ENCODE data around the gene CALCA. TPM values are rescaled to one million over a fixed set of nuclear protein-coding genes. Genes with fewer than 3 reads are reported as not detected.
A peak's percentile ranks its signal among the peaks of the same experiment; 100 is the strongest.
"Not testable (repeated sequence)": the region's sequence is repeated elsewhere in the genome, so short reads cannot be mapped to it uniquely, and the experiment has no call there.

CALCA gene, protein sequence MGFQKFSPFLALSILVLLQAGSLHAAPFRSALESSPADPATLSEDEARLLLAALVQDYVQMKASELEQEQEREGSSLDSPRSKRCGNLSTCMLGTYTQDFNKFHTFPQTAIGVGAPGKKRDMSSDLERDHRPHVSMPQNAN
- not detected for total RNA-seq

DNA sequence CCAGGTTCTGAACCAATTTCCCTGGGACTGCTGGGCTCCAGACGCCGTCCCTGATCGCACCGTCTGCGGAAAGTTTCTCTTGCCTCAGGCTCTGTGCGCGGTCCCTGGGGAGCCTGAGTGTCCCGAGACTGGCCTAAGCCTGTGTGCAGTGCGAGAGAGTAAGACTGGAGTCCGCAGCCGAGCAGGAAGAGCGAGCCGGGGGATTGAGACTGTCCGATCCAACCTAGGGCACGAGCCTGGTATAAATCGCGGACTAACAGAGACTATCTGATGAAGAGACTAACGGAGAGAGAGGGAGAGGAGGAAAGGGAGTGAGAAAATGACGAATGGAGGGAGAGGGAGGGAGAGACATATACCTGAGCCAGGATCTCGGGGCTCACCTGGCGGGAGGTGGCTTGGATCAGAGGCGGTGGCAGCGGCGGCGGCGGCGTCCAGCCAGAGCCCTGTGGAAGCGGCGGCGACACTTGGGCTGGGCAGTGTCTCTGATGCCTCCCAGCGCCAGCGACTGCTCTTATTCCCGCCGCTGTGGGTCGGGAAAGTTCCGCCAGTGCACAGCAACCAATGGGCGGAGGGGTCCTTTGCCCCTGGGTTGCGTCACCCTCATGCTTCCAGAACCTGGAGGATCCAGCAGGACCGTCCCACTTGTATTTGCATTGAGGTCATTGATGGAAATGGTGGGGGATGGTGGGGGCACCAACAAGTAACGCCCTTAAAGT, at the start of gene CALCA:
Gene CALCA (minus strand): TSS at position 487 of the 716 bp plus-strand sequence. CDS start 1,159 bp downstream, outside the sequence.
- H3K9me3 Mint-ChIP-seq = no peaks in the 10 kb centered on the region
- peaks cover 73% of the 10 kb centered on the region for H3K27me3 Mint-ChIP-seq (ENCODE audit: low read depth)
- no peaks in the 10 kb centered on the region for H3K36me3 Mint-ChIP-seq (ENCODE audit: insufficient read depth)
- H3K4me1 Mint-ChIP-seq (ENCODE audit: low read depth) = peaks cover 31% of the 10 kb centered on the region
- no peak for DNase-seq
- ATAC-seq = no peak
- H3K4me3 Mint-ChIP-seq = peak within 1 kb of the TSS; percentile 73

DNA sequence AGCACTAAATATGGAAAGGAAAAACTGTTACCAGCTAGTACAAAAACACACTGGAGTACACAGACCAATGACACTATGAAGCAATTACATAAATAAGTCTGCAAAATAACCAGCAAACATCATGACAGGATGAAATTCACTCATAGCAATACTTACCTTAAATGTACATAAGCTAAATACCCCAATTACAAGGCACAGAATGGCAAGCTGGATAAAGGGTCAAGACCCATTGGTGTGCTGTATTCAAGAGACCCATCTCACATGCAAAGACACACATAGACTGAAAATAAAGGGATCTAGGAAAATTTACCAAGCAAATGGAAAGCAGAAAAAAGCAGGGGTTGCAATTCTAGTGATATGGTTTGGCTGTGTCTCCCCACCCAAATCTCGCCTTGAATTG, 44.0 kb upstream of the CALCA start:
- Mint-ChIP-seq H3K9me3 (peaks cover 34% of the 10 kb centered on the region), H3K4me1 (ENCODE audit: low read depth) (no peaks in the 10 kb centered on the region), H3K27me3 (ENCODE audit: low read depth) (peaks cover 20% of the 10 kb centered on the region), H3K36me3 (ENCODE audit: insufficient read depth) (peaks cover 2% of the 10 kb centered on the region), H3K4me3 (no peak overlapping the region)
- DNase-seq (no peak), ATAC-seq (no peak)

DNA sequence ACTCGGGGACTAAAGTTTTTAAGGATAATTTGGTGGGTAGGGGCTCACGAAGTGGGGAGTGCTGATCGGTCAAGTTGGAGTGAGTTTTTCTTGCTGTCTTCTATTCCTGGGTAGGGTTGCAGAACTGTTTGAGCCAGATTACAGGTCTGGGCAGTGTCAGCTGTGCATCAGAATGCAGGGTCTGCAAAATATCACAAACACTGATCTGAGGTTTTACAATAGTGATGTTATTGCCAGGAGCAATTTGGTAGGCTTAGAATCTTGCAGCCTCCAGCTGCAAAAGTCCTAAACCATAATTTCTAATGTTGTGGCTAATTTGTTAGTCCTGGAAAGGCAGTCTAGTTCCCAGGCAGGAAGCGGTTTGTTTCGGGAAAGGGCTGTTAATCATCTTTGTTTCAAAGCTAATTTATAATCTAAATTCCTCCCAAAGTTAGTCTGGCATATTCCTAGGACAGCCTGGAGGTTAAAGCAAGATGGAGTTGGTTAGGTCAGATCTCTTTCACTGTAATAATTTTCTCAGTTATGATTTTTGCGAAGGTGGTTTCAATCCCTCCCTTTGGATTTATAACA, 39.7 kb upstream of the CALCA start:
- Mint-ChIP-seq H3K36me3 (ENCODE audit: insufficient read depth) (no peaks in the 10 kb centered on the region), H3K4me3 (no peak overlapping the region), H3K27me3 (ENCODE audit: low read depth) (peaks cover 19% of the 10 kb centered on the region), H3K4me1 (ENCODE audit: low read depth) (no peaks in the 10 kb centered on the region), H3K9me3 (peaks cover 16% of the 10 kb centered on the region)
- no peak for DNase-seq
- ATAC-seq = no peak

DNA sequence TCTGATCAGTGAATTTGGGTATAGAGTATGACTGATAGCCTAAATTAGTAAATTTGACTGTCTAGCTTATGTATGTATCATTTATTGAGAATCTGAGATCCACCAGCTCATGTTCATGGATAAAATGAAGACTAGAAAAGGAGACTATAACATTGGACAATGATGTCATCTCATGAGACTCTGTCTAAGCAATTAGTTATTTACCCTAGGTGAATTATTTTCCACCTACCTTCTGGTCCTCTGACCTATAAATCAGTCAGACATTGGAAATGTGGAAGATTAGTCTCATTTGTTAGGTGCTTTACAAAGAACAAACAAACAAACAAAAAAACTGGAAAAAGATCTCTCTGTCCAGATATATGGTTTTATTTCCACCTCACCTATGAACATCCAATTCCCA, 38.7 kb upstream of the CALCA start:
- peaks cover 17% of the 10 kb centered on the region for H3K27me3 Mint-ChIP-seq (ENCODE audit: low read depth)
- no peak overlapping the region for H3K4me3 Mint-ChIP-seq
- H3K36me3 Mint-ChIP-seq (ENCODE audit: insufficient read depth) = no peaks in the 10 kb centered on the region
- peaks cover 7% of the 10 kb centered on the region for H3K9me3 Mint-ChIP-seq
- DNase-seq (no peak), ATAC-seq (no peak)
- no peaks in the 10 kb centered on the region for H3K4me1 Mint-ChIP-seq (ENCODE audit: low read depth)

DNA sequence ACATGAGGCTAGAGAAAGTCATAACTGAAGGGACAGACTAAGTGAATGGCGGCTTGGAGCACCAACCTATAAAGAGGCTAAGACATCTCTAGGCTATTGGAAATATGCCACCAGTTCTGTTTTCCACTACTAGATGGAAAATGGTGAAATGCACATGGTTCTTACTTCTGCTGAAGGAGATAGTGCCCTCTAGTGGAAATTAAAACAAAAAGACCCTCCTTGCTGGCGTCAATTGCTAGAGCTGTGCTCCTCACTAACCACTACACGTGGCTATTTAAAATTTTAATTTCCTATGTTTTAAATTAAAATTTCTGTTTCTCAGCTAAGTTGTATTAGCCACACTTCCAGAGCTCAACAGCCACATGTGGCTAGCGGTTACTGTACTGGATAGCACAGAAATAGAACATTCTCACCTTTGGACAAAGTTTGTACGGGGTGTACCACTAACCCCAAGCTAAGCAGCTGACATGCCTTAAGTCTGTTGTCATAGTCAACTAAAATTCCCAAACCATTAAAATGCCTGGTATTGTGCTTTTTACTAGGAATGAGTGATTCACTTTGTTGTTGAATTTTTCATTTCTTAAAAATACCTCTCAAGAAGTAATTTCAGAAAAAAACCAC, 34.1 kb upstream of the CALCA start:
- peak; percentile 52 to 63 for ATAC-seq
- Mint-ChIP-seq H3K36me3 (ENCODE audit: insufficient read depth) (no peaks in the 10 kb centered on the region), H3K4me3 (no peak overlapping the region), H3K4me1 (ENCODE audit: low read depth) (no peaks in the 10 kb centered on the region), H3K27me3 (ENCODE audit: low read depth) (peaks cover 30% of the 10 kb centered on the region), H3K9me3 (no peaks in the 10 kb centered on the region)
- DNase-seq = no peak

DNA sequence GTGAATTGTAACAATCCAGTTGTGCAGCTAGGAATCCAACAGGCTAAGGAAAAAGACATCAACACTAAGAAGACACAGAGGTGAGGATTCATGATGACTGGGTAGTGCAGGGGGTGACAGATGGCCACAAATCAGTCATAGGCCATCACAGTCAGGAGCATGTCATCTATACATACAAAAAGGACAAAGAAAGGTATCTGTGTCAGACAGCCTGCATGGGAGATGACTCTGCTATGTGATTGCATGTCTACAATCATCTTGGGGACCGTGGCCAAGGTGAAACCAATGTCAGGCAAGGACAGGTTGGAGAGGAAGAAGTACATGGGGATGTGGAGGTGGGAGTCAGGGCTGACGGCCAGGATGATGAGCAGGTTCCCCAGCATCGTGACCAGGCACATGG, 16.0 kb upstream of the CALCA start:
- H3K4me1 Mint-ChIP-seq (ENCODE audit: low read depth); ATAC-seq; H3K4me3 Mint-ChIP-seq; DNase-seq; H3K9me3 Mint-ChIP-seq; H3K36me3 Mint-ChIP-seq (ENCODE audit: insufficient read depth): not testable (repeated sequence)
- H3K27me3 Mint-ChIP-seq (ENCODE audit: low read depth) = peaks cover 32% of the 10 kb centered on the region

DNA sequence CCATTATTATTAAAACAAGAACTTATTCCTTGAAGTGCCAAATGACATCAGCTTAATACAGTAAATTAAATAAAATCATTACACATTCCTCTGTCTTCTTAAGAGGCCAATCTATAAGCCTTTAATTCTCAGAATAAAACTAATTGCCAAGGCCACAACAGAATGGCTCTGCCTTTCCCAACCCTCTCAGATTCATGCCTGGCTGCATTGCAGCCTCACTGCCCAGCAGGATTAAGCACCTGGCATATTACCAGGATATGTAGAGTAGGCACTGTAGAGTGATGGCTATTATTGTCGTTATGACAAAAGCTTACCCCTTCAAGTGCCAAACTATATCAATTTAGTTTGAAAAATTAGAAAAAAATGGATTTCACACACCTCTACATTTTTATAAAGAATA, 9.4 kb upstream of the CALCA start:
- no peak for ATAC-seq
- no peaks in the 10 kb centered on the region for H3K4me1 Mint-ChIP-seq (ENCODE audit: low read depth)
- no peaks in the 10 kb centered on the region for H3K36me3 Mint-ChIP-seq (ENCODE audit: insufficient read depth)
- H3K9me3 Mint-ChIP-seq = no peaks in the 10 kb centered on the region
- no peak for DNase-seq
- no peak overlapping the region for H3K4me3 Mint-ChIP-seq
- H3K27me3 Mint-ChIP-seq (ENCODE audit: low read depth) = peaks cover 28% of the 10 kb centered on the region

DNA sequence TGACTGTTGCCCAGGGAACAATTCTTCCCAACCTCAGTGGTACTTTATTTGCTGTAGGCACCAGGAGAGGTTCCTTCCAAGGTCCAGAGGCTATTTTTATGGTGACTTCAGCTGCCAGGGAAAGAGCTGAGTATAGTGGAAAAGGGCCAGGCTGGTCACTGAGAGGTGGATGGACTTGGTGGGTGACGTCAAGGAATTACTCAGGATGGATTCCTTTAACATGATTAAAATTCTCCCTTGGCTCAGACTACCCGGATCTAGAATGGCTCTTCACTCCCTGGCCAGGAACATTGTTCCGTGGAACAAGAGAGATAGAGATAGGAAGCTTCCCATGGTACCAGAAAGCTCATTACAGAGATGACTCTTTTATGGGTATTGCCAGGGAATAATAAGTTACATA, 8.7 kb upstream of the CALCA start:
- DNase-seq (no peak), ATAC-seq (no peak)
- H3K4me1 Mint-ChIP-seq (ENCODE audit: low read depth) = peaks cover 2% of the 10 kb centered on the region
- peaks cover 32% of the 10 kb centered on the region for H3K27me3 Mint-ChIP-seq (ENCODE audit: low read depth)
- no peak overlapping the region for H3K4me3 Mint-ChIP-seq
- no peaks in the 10 kb centered on the region for H3K9me3 Mint-ChIP-seq
- no peaks in the 10 kb centered on the region for H3K36me3 Mint-ChIP-seq (ENCODE audit: insufficient read depth)

DNA sequence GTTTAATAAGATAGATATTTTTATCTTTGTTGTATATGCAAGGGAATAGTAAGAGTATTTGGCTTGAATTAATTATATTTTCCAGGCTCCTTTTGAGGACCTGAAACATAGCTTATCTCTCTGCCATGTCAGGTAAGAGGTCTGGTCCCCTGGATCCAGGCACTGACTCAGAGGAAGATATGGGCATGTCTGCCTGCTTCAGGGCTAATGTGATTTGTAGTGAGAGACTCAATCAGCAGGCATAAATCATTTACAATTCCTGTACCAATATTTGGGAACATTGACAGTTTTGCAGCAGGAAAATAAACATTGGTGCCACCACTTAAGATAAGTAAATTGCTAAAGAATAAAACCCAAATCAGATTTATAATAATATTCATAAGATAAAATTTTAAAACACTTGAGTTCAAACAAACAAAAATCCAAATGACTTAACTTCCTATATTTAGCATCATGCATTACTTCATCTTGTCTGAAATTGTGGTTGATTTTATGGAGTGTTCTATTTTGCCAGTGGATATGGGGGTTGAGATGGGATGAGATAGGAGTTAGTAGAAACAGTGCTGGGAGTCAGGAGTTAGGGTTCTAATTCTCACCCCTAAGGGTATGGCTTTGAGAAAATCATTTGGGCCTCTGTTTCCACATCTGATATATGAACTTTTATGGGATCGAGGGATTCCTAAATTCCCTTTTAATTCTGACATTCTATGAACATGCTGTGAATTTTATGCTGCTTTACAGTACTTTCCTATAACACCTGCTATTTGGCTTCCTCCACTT, 5.1 kb upstream of the CALCA start:
- H3K27me3 Mint-ChIP-seq (ENCODE audit: low read depth) = peaks cover 59% of the 10 kb centered on the region
- DNase-seq (no peak), ATAC-seq (no peak)
- H3K9me3 Mint-ChIP-seq = no peaks in the 10 kb centered on the region
- H3K4me3 Mint-ChIP-seq = no peak overlapping the region
- H3K4me1 Mint-ChIP-seq (ENCODE audit: low read depth) = peaks cover 27% of the 10 kb centered on the region
- no peaks in the 10 kb centered on the region for H3K36me3 Mint-ChIP-seq (ENCODE audit: insufficient read depth)

DNA sequence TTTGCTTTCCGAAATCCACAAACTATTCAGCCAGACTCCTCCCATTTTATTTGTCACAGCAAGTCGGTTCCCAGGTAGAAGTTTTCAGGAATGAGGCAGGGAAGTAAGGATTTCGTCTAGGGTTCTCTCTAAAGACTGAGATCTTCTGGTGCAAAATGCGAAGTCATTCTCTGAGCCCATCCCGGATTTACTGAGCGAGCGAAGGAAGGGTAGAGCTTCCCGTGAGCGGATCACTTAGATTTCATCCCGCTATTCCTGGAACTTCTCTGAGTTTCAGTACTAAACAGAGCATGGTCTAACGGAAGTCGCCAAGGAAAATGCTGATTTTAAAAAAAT, 3.1 kb upstream of the CALCA start:
- H3K4me3 Mint-ChIP-seq = peak overlapping the region; percentile 7
- ATAC-seq (no peak), DNase-seq (no peak)
- H3K27me3 Mint-ChIP-seq (ENCODE audit: low read depth) = peaks cover 67% of the 10 kb centered on the region
- H3K4me1 Mint-ChIP-seq (ENCODE audit: low read depth) = peaks cover 31% of the 10 kb centered on the region
- H3K9me3 Mint-ChIP-seq = no peaks in the 10 kb centered on the region
- no peaks in the 10 kb centered on the region for H3K36me3 Mint-ChIP-seq (ENCODE audit: insufficient read depth)

DNA sequence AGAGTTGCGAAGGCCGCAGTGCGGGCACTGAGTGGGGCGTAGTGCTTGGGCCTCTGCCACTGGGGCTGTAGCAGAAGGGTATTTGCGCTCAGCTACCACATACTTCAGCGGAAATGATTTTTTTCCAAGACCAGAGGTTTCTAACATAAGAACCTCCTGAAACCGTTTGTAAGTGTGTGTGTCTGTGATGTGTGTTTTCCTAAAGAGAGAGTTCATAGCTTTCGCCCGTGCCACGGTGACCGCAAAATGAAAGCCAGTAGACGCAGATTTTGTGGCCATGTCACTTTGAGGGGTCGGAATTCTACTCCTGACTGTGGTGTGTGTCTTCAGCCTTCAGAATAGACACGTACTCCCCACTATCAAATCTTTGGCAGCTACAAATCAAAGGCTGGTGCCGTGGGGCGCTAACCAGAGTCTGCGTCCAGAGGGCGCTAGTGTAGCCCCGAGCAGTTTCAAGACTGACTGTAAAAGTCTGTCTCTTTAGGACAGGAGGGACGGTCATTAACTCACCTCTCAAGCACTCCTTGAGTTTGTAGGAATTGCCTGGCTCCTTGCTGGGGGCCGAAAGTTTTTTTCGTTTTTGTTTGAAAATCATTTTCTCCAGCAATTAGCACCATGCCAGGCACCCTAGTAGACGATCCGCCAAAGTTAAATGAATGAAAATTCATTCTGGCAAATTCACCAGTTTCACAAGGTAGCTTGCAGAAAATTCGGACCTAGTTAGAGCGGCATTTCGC, 2.5 kb upstream of the CALCA start:
- H3K4me3 Mint-ChIP-seq = peak overlapping the region; percentile 73
- H3K4me1 Mint-ChIP-seq (ENCODE audit: low read depth) = peaks cover 31% of the 10 kb centered on the region
- peaks cover 64% of the 10 kb centered on the region for H3K27me3 Mint-ChIP-seq (ENCODE audit: low read depth)
- ATAC-seq (peak; percentile 54 to 59), DNase-seq (peak; percentile 50)
- H3K9me3 Mint-ChIP-seq = no peaks in the 10 kb centered on the region
- no peaks in the 10 kb centered on the region for H3K36me3 Mint-ChIP-seq (ENCODE audit: insufficient read depth)

DNA sequence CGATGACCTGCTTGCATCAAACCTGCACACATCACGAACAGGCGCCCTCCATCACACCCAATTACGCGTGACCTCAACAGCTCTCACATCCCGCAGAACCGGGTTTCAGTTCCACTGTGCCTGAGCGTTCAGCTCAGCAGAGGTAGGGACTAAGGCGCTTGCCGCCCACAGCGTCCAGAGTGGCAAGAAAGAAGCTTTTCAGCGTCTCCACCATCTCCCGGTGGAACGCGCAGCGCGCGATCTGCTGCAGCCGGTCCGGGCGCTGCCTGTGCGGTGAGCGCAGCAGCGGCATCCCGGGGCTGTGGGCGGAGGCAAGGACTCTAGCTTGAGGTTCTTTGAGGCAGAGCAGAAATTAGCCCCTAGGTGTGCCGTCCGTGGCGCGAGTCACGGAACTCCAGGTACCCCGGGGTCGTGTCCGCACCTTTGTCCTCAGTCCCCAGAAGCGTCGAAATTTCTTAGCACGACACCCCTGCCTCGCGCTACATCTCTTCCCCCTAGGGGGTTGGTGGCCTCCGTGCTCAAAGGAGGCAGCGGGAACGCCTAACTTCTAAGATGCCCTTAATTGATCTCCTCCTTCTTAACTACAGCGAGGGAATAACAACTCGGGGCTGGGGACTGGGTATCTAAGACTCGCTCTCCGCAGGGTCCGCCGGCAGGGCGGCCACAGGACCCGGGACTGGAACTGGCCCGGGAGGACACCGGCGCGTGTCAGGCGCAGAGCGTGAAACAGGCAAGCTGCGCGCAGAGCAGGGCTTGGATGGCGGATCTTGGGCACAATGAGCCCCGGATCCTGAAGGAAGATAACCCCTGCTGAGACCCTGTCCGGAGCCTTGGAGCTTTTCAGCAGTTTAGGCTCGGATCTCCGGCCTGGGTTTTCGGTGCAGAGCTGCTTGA, 1.7 kb upstream of the CALCA start:
- H3K9me3 Mint-ChIP-seq = no peaks in the 10 kb centered on the region
- H3K4me1 Mint-ChIP-seq (ENCODE audit: low read depth) = peaks cover 31% of the 10 kb centered on the region
- H3K27me3 Mint-ChIP-seq (ENCODE audit: low read depth) = peaks cover 69% of the 10 kb centered on the region
- peak; percentile 5 for DNase-seq
- H3K4me3 Mint-ChIP-seq = peak overlapping the region; percentile 73
- peak; percentile 42 to 62 for ATAC-seq
- no peaks in the 10 kb centered on the region for H3K36me3 Mint-ChIP-seq (ENCODE audit: insufficient read depth)
